ENCODE measurements around the gene HDGF.
A peak's percentile ranks its signal among the peaks of the same experiment; 100 is the strongest.

Gene HDGF

GRCh38 chr1:156714830-156715229, 36.6 kb downstream of the HDGF start:
- DNase-seq = no peak

- no peak for DNase-seq
Measured at GRCh38 chr1:156712626-156713025, 38.8 kb downstream of the HDGF start.

- no peak for DNase-seq
Measured at GRCh38 chr1:156711011-156711817, 40.3 kb downstream of the HDGF start.

- DNase-seq = no peak
Measured at GRCh38 chr1:156709757-156710489, 41.6 kb downstream of the HDGF start.

GRCh38 chr1:156709031-156709430, 42.4 kb downstream of the HDGF start:
- no peak for DNase-seq

- no peak for DNase-seq
Measured at GRCh38 chr1:156708218-156708661, 43.2 kb downstream of the HDGF start.

GRCh38 chr1:156707417-156708217, 43.9 kb downstream of the HDGF start:
- DNase-seq = no peak

- DNase-seq = no peak
Measured at GRCh38 chr1:156706657-156707416, 44.6 kb downstream of the HDGF start.

- peak; percentile 35 for DNase-seq
Measured at GRCh38 chr1:156705918-156706656, 45.4 kb downstream of the HDGF start.

- DNase-seq = no peak
Measured at GRCh38 chr1:156705321-156705917, 46.1 kb downstream of the HDGF start, which contains the start of gene CRABP2. Gene CRABP2, minus strand, starts transcription at chr1:156705583. Its CDS starts 137 bp downstream, at chr1:156705446.

GRCh38 chr1:156704930-156705320, 46.5 kb downstream of the HDGF start:
- DNase-seq = no peak

- DNase-seq = no peak
Measured at GRCh38 chr1:156704166-156704711, 47.2 kb downstream of the HDGF start.

- no peak for DNase-seq
Measured at GRCh38 chr1:156703741-156704140, 47.7 kb downstream of the HDGF start.

GRCh38 chr1:156703336-156703735, 48.1 kb downstream of the HDGF start:
- no peak for DNase-seq

GRCh38 chr1:156700736-156701531, 50.5 kb downstream of the HDGF start:
- DNase-seq = no peak

- DNase-seq = no peak
Measured at GRCh38 chr1:156698995-156699394, 52.5 kb downstream of the HDGF start.

GRCh38 chr1:156697481-156697880, 54.0 kb downstream of the HDGF start:
- no peak for DNase-seq

- no peak for DNase-seq
Measured at GRCh38 chr1:156696755-156697154, 54.7 kb downstream of the HDGF start.

- no peak for DNase-seq
Measured at GRCh38 chr1:156694690-156694962, 56.8 kb downstream of the HDGF start.
